Erythroblast (primary cell): Measurements from ENCODE around the gene OR6S1.

Experiments used
- GATA1 ChIP-seq: IDR thresholded peaks from 2 replicates; pipeline ENCODE4 v1.6.1; 2011; ENCODE audit warnings: low read depth, mild to moderate bottlenecking, control low read depth, low read length, moderate library complexity
- POLR2A ChIP-seq: IDR thresholded peaks from 2 replicates; pipeline ENCODE4 v1.6.1; 2011; ENCODE audit warnings: mild to moderate bottlenecking, low read length

DNA sequence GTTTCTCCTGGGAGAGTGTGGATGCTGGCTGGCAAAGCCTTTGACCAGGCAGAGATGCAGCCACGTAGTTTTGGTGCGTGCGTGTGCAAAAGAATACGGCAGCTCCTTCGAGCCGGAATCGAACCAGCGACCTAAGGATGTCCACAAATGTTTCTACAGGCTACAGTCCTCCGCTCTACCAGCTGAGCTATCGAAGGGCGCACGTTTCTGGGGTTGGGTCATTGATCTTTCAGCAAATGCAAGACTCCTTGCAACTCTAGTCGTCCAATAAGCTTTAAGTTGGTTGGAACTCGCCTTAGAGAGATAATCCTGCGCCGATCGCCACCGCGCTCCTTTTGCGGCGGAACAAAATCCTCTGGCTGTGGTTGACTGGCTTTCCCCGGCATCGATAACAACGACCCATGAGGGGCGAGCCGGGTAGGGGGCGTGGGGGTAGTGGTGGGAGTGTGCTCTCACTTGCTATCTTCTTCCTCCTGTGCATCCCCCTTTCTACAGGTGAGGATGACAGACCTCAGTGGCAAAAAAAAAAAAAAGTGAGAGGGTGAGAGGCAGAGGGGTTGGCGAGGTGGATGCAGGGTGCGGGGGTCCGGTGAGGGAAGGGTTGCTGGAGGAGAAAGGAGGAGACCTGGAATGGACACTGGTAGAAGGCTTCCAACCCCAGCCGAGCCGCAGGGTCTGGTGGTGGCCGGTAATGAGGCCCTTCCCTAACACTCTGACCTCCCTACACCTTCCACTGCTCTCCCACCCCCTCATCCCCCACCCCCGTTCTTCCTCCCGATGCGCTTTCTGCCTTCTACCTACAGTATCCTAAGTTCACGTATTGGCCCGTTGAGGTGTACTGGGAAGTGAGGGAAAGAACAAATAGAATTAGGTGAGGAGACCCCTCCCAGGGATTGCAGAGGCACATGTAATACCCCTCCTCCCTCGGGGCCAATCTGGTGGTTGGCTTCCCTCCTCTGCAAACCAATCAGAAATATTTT is 11.8 kb upstream of the OR6S1 start:
- TF ChIP-seq POLR2A (no peak), GATA1 (no peak)
